IMR-90 (cell line): ENCODE results near the gene UBL7. TPM values are rescaled to one million over a fixed set of nuclear protein-coding genes. Genes with fewer than 3 reads are reported as not detected.

Experiments used
- ATAC-seq: fragments of 200-7000 bp; cut with Tn5 transposase; 2 replicates; pipeline ENCODE4 v1.9.1; 2020; ENCODE audit warnings: low read depth, mild to moderate bottlenecking, moderate library complexity
- BruUV-seq: library from RNA; stranded (reverse); fragments of 400-500 nt; replicated peaks from 2 replicates; lab custom pipeline; 2021; lab: Mats Ljungman, UMichigan
- CTCF ChIA-PET: fragments of 300-600 bp; formaldehyde crosslinking; extraction: SDS; loops from one replicate; lab custom pipeline; 2021; ENCODE audit warnings: antibody characterized with exemption; lab: Yijun Ruan, JAX
- POLR2A ChIA-PET: fragments of 300-600 bp; sonication (Branson Sonifier 250); formaldehyde crosslinking; loops from one replicate; lab custom pipeline; 2022; ENCODE audit warnings: antibody characterized with exemption; ENCODE audit not compliant: unreplicated experiment; lab: Charles Lee
- DNase-seq: peaks from one replicate; pipeline ENCODE4 v3.0.0; 2013
- H2AFZ ChIP-seq: replicated peaks from 2 replicates; pipeline ENCODE3; 2013; ENCODE audit warnings: low read length, mild to moderate bottlenecking; ENCODE audit not compliant: poor library complexity
- H2AK5ac ChIP-seq: 2 replicates; pipeline ENCODE4 v1.6.1; 2013; ENCODE audit warnings: low read depth, low read length, inconsistent platforms
- H2AK9ac ChIP-seq: replicated peaks from 2 replicates; pipeline ENCODE3; 2013; ENCODE audit warnings: mild to moderate bottlenecking, low read depth, low read length, moderate library complexity; ENCODE audit not compliant: poor library complexity
- H2BK120ac ChIP-seq: 2 replicates; pipeline ENCODE4 v1.6.1; 2013; ENCODE audit warnings: low read depth, low read length, inconsistent platforms
- H2BK15ac ChIP-seq: 3 replicates; pipeline ENCODE4 v1.6.1; 2013; ENCODE audit warnings: low read depth, low read length, inconsistent platforms
- H2BK20ac ChIP-seq: 2 replicates; pipeline ENCODE4 v1.6.1; 2013; ENCODE audit warnings: low read depth, mild to moderate bottlenecking, inconsistent platforms, low read length, moderate library complexity
- H2BK5ac ChIP-seq: 2 replicates; pipeline ENCODE4 v1.6.1; 2013; ENCODE audit warnings: mild to moderate bottlenecking, low read depth, low read length, inconsistent platforms; ENCODE audit not compliant: poor library complexity, severe bottlenecking
- H3K14ac ChIP-seq: replicated peaks from 2 replicates; pipeline ENCODE4 v1.6.1; 2013; ENCODE audit warnings: low read depth, low read length, inconsistent platforms
- H3K18ac ChIP-seq: 2 replicates; pipeline ENCODE4 v1.6.1; 2013; ENCODE audit warnings: low read depth, low read length, control low read depth
- H3K23ac ChIP-seq: 2 replicates; pipeline ENCODE4 v1.6.1; 2013; ENCODE audit warnings: low read depth, low read length, inconsistent platforms
- H3K27ac ChIP-seq: 2 replicates; pipeline ENCODE4 v1.5.1; 2013; ENCODE audit warnings: mild to moderate bottlenecking, control low read depth, low read length; ENCODE audit not compliant: insufficient read depth
- H3K27me3 ChIP-seq: 2 replicates; pipeline ENCODE4 v1.6.1; 2013; ENCODE audit warnings: low read length; ENCODE audit not compliant: control insufficient read depth, insufficient read depth
- H3K36me3 ChIP-seq: 2 replicates; pipeline ENCODE4 v1.6.1; 2013; ENCODE audit warnings: low read length, mixed read lengths; ENCODE audit not compliant: control insufficient read depth, insufficient read depth
- H3K4ac ChIP-seq: 2 replicates; pipeline ENCODE4 v1.6.1; 2013; ENCODE audit warnings: low read depth, low read length, inconsistent platforms
- H3K4me1 ChIP-seq: 2 replicates; pipeline ENCODE4 v1.6.1; 2013; ENCODE audit warnings: low read length, mixed read lengths; ENCODE audit not compliant: control insufficient read depth, insufficient read depth
- H3K4me2 ChIP-seq: 2 replicates; pipeline ENCODE4 v1.6.1; 2013; ENCODE audit warnings: low read depth, mild to moderate bottlenecking, control low read depth, low read length, moderate library complexity
- H3K4me3 ChIP-seq: 2 replicates; pipeline ENCODE4 v1.5.1; 2013; ENCODE audit warnings: low read depth, mild to moderate bottlenecking, control low read depth, low read length, moderate library complexity; ENCODE audit not compliant: insufficient read depth
- H3K56ac ChIP-seq: 2 replicates; pipeline ENCODE4 v1.6.1; 2013; ENCODE audit warnings: low read length, inconsistent platforms; ENCODE audit not compliant: insufficient read depth; ENCODE audit errors: extremely low read depth
- H3K79me1 ChIP-seq, 2 experiments: 2 replicates each; pipeline ENCODE4 v1.6.1; 2013; ENCODE audit warnings: low read length in 2 of 2, inconsistent platforms in 1 of 2, low read depth in 1 of 2
- H3K9ac ChIP-seq: 2 replicates; pipeline ENCODE4 v1.6.1; 2013; ENCODE audit warnings: low read depth, low read length, control low read depth
- H3K9me1 ChIP-seq: 2 replicates; pipeline ENCODE4 v1.6.1; 2013; ENCODE audit warnings: low read length, inconsistent platforms; ENCODE audit not compliant: insufficient read depth
- H3K9me3 ChIP-seq: 2 replicates; pipeline ENCODE4 v1.6.1; 2013; ENCODE audit warnings: low read length; ENCODE audit not compliant: control insufficient read depth, insufficient read depth
- H4K20me1 ChIP-seq: 2 replicates; pipeline ENCODE4 v1.6.1; 2013; ENCODE audit warnings: low read length, inconsistent platforms; ENCODE audit not compliant: insufficient read depth
- H4K5ac ChIP-seq: 2 replicates; pipeline ENCODE4 v1.6.1; 2013; ENCODE audit warnings: mild to moderate bottlenecking, low read depth, low read length, control low read depth
- H4K8ac ChIP-seq, 2 experiments: 2 replicates each; pipeline ENCODE4 v1.6.1; 2013; ENCODE audit warnings: low read depth in 2 of 2, low read length in 2 of 2, control low read depth in 1 of 2, inconsistent platforms in 1 of 2
- H4K91ac ChIP-seq: 2 replicates; pipeline ENCODE4 v1.6.1; 2013; ENCODE audit warnings: low read depth, low read length, inconsistent platforms; ENCODE audit not compliant: insufficient read depth
- BHLHE40 ChIP-seq: fragments of 150-350 bp; IDR thresholded peaks from 2 replicates; pipeline ENCODE4 v1.6.1; 2016; ENCODE audit warnings: mild to moderate bottlenecking, low read depth, low read length
- CEBPB ChIP-seq: IDR thresholded peaks from 2 replicates; pipeline ENCODE4 v1.6.1; 2012; ENCODE audit warnings: low read depth, low read length, improper control_type of control experiment
- CHD1 ChIP-seq: IDR thresholded peaks from 2 replicates; pipeline ENCODE4 v1.6.1; 2012; ENCODE audit warnings: low read depth, low read length, improper control_type of control experiment
- FOS ChIP-seq: fragments of 150-350 bp; IDR thresholded peaks from 2 replicates; pipeline ENCODE4 v1.6.1; 2016; ENCODE audit warnings: low read depth, low read length
- MAFK ChIP-seq: IDR thresholded peaks from 2 replicates; pipeline ENCODE4 v1.6.1; 2012; ENCODE audit warnings: low read depth, low read length, improper control_type of control experiment
- MAZ ChIP-seq: IDR thresholded peaks from 2 replicates; pipeline ENCODE4 v1.6.1; 2012; ENCODE audit warnings: low read depth, mild to moderate bottlenecking, low read length, improper control_type of control experiment, moderate library complexity, borderline replicate concordance
- MXI1 ChIP-seq: IDR thresholded peaks from 2 replicates; pipeline ENCODE4 v1.6.1; 2012; ENCODE audit warnings: low read depth, mild to moderate bottlenecking, low read length, moderate library complexity, borderline replicate concordance
- NFE2L2 ChIP-seq: fragments of 150-350 bp; IDR thresholded peaks from 2 replicates; pipeline ENCODE4 v1.6.1; 2016; ENCODE audit warnings: low read depth, mild to moderate bottlenecking, low read length
- POLR2A ChIP-seq: IDR thresholded peaks from 2 replicates; pipeline ENCODE4 v1.6.1; 2012; ENCODE audit warnings: mild to moderate bottlenecking, low read depth, low read length
- RAD21 ChIP-seq: IDR thresholded peaks from 2 replicates; pipeline ENCODE4 v1.6.1; 2012; ENCODE audit warnings: low read length, improper control_type of control experiment
- RCOR1 ChIP-seq: IDR thresholded peaks from 2 replicates; pipeline ENCODE4 v1.6.1; 2012; ENCODE audit warnings: mild to moderate bottlenecking, low read length, improper control_type of control experiment; ENCODE audit not compliant: insufficient replicate concordance
- RFX5 ChIP-seq: IDR thresholded peaks from 2 replicates; pipeline ENCODE4 v1.8.0; 2012; ENCODE audit warnings: low read depth, mild to moderate bottlenecking, low read length, moderate library complexity
- SMC3 ChIP-seq: fragments of 150-350 bp; IDR thresholded peaks from 2 replicates; pipeline ENCODE4 v1.6.1; 2016; ENCODE audit warnings: low read depth, mild to moderate bottlenecking, antibody characterized with exemption, low read length, moderate library complexity
- WGBS, 2 experiments: methylation state at CpG; one replicate each; pipeline versions ENCODE4 v1.1.5 to v1.1.7; 2013; ENCODE audit warnings: missing lambda C conversion rate in 2 of 2; ENCODE audit not compliant: insufficient read length in 1 of 2; ENCODE audit errors: extremely low coverage in 2 of 2; 5-methylcytosine and 5-hydroxymethylcytosine counted together
- dilution Hi-C: fragments of 300-500 bp; cut with HindIII; formaldehyde crosslinking; loops from one replicate; pipeline ENCODE4 v1.14.3; 2018; ENCODE audit warnings: low sequenced_read_pairs; ENCODE audit not compliant: unreplicated experiment
- in situ Hi-C: fragments of 300-500 bp; cut with MboI; formaldehyde crosslinking; loops from 3 replicates; pipeline ENCODE4 v1.14.3; 2019; ENCODE audit warnings: low sequenced_read_pairs, inconsistent platforms, mixed read lengths
- intact Hi-C: fragments of 100-400 bp; cut with micrococcal nuclease; formaldehyde crosslinking; loops from 2 replicates; pipeline ENCODE4 v1.10.0; 2022
- polyA plus RNA-seq, 3 experiments: library from polyadenylated mRNA; depleted of rRNA; stranded (reverse); fragments of >200 nt; gene quantifications; 2 replicates each; pipeline ENCODE4 v1.2.3, GENCODE V29; 2012; ENCODE audit warnings: low replicate concordance in 1 of 3
- total RNA-seq: library from RNA; depleted of rRNA; stranded (reverse); fragments of >200 nt; gene quantifications from 2 replicates; pipeline ENCODE4 v1.2.3, GENCODE V29; 2012
- TF ChIP-seq, protein P1 (sequence below): fragments of 150-350 bp; IDR thresholded peaks from 2 replicates; pipeline ENCODE4 v1.6.1; 2017; ENCODE audit warnings: mild to moderate bottlenecking, antibody characterized with exemption, low read length, low read depth
- TF ChIP-seq, protein P2 (sequence below): fragments of 150-350 bp; IDR thresholded peaks from 2 replicates; pipeline ENCODE4 v1.6.1; 2016; ENCODE audit warnings: low read depth, mild to moderate bottlenecking, low read length, moderate library complexity, borderline replicate concordance
- TF ChIP-seq, protein P3 (sequence below): conservative IDR thresholded peaks from 2 replicates; pipeline ENCODE4 v1.5.1; 2012; ENCODE audit warnings: mild to moderate bottlenecking, low read depth, low read length, improper control_type of control experiment

UBL7 gene
- total and polyA plus RNA-seq, 2 of the 4 experiments (the other 2 are of a cell fraction), result 68.1 to 78.4 TPM

DNA sequence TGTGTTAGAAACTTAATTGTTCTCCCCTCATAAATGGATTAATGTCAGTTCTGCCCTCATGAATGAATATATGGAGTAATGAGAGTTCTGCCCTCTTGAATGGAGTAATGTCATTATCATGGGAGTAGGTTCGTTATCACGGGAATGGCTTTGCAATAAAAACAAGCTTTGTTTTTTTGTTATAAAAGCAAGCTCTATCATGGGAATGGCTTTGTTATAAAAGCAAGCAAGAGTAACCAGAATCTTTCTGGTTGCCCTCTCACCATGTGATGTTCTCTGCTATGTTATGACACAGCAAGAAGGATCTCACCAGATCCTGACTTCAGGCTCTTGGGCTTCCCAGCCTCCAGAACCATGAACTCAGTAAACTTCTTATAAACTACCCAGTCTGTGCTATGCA, 38.4 kb upstream of the UBL7 start:
- H3K4me2 ChIP-seq, result no peak overlapping the region
- ChIA-PET POLR2A (no interaction called here), CTCF (interaction anchor here (0.6 kb wide), 1 partner anchor 289 kb away, joined by 3 read pairs; no protein-coding TSS in a partner anchor)
- intact Hi-C loops (no loop called here), in situ Hi-C loops (no loop called here), dilution Hi-C loops (no loop called here)
- H3K9me3 ChIP-seq, result 0 out of 2 replicates have a peak, but pooled peaks cover 2% of the 10 kb centered on the region
- H3K27ac ChIP-seq, result no peak overlapping the region
- no peak overlapping the region for H3K4me3 ChIP-seq
- no TSS peak for BruUV-seq
- no peaks in the 10 kb centered on the region for H3K27me3 ChIP-seq
- H3K4me1 ChIP-seq, result no peaks in the 10 kb centered on the region
- no peak overlapping the region for H4K91ac ChIP-seq
- no peaks in the 10 kb centered on the region for H3K79me1 ChIP-seq
- no peaks in the 10 kb centered on the region for H3K9me1 ChIP-seq
- no peak overlapping the region for H2AK9ac ChIP-seq
- ATAC-seq (no peak), DNase-seq (no peak)
- no peaks in the 10 kb centered on the region for H4K20me1 ChIP-seq
- no peak overlapping the region for H3K23ac ChIP-seq
- no peak overlapping the region for H2AFZ ChIP-seq
- H3K4ac ChIP-seq, result no peak overlapping the region
- no peak overlapping the region for H4K8ac ChIP-seq
- H2BK15ac ChIP-seq, result no peak overlapping the region
- no peak overlapping the region for H2BK120ac ChIP-seq
- no peak overlapping the region for H4K5ac ChIP-seq
- H3K18ac ChIP-seq, result no peak overlapping the region
- H3K14ac ChIP-seq, result no peak overlapping the region
- no peak overlapping the region for H2BK20ac ChIP-seq
- TF ChIP-seq, protein P1, sequence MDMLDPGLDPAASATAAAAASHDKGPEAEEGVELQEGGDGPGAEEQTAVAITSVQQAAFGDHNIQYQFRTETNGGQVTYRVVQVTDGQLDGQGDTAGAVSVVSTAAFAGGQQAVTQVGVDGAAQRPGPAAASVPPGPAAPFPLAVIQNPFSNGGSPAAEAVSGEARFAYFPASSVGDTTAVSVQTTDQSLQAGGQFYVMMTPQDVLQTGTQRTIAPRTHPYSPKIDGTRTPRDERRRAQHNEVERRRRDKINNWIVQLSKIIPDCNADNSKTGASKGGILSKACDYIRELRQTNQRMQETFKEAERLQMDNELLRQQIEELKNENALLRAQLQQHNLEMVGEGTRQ, result no peak
- TF ChIP-seq POLR2A (no peak), BHLHE40 (no peak), RAD21 (no peak), RFX5 (no peak), MXI1 (no peak), MAFK (no peak), FOS (no peak), RCOR1 (no peak), MAZ (no peak), SMC3 (no peak), NFE2L2 (no peak), CEBPB (no peak), CHD1 (no peak)
- TF ChIP-seq, protein P2, sequence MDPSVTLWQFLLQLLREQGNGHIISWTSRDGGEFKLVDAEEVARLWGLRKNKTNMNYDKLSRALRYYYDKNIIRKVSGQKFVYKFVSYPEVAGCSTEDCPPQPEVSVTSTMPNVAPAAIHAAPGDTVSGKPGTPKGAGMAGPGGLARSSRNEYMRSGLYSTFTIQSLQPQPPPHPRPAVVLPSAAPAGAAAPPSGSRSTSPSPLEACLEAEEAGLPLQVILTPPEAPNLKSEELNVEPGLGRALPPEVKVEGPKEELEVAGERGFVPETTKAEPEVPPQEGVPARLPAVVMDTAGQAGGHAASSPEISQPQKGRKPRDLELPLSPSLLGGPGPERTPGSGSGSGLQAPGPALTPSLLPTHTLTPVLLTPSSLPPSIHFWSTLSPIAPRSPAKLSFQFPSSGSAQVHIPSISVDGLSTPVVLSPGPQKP, result no peak
- TF ChIP-seq, protein P3, sequence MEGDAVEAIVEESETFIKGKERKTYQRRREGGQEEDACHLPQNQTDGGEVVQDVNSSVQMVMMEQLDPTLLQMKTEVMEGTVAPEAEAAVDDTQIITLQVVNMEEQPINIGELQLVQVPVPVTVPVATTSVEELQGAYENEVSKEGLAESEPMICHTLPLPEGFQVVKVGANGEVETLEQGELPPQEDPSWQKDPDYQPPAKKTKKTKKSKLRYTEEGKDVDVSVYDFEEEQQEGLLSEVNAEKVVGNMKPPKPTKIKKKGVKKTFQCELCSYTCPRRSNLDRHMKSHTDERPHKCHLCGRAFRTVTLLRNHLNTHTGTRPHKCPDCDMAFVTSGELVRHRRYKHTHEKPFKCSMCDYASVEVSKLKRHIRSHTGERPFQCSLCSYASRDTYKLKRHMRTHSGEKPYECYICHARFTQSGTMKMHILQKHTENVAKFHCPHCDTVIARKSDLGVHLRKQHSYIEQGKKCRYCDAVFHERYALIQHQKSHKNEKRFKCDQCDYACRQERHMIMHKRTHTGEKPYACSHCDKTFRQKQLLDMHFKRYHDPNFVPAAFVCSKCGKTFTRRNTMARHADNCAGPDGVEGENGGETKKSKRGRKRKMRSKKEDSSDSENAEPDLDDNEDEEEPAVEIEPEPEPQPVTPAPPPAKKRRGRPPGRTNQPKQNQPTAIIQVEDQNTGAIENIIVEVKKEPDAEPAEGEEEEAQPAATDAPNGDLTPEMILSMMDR, result no peak
- H3K56ac ChIP-seq, result no peak overlapping the region
- H3K9ac ChIP-seq, result no peak overlapping the region
- H2BK5ac ChIP-seq, result no peak overlapping the region
- 100% methylated on average over 2 of the region's 2 CpGs; no CpG with 5 or more reads in 1 of the 2 experiments for WGBS, 2 experiments
- no peaks in the 10 kb centered on the region for H3K36me3 ChIP-seq
- H2AK5ac ChIP-seq, result no peak overlapping the region
